Stomach (tissue), 4 donors: ENCODE measurements around the gene TP53TG3D.
"Not testable (repeated sequence)": the region's sequence is repeated elsewhere in the genome, so short reads cannot be mapped to it uniquely, and the experiment has no call there.

Source experiments
- POLR2AphosphoS5 ChIP-seq, 3 donors: sonication (generic); formaldehyde crosslinking; IDR thresholded peaks; one replicate each; pipeline ENCODE4 v1.6.1; 2016; ENCODE audit warnings: antibody characterized with exemption in 3 of 3
- TF ChIP-seq, protein P1 (sequence below), 7 experiments: fragments of 450-650 bp in 4 of 7; fragments of 200-600 bp in 3 of 7; sonication (generic) in 3 of 7; IDR thresholded peaks; one replicate each; pipeline ENCODE4 v1.5.1; 2016 to 2019; ENCODE audit warnings: antibody characterized with exemption in 7 of 7, control low read depth in 2 of 7, mild to moderate bottlenecking in 1 of 7

DNA sequence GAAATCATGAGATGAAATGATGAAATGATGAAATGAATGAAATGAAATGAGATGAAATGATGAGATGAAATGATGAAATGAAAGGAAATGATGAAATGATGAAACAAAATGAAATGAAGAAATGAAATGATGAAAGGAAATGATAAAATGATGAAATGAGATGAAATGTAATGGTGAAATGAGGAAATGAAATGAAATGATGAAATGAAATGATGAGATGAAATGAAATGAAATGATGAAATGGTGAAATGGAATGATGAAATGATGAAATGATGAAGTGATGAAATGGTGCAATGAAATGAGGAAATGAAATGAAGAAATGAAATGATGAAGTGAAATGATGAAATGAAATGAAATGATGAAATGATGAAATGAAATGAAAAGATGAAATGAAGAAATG, 29.9 kb downstream of the TP53TG3D start:
- not testable (repeated sequence) for TF ChIP-seq POLR2AphosphoS5 (IDR thresholded peaks at IDR 0.05)
- TF ChIP-seq, protein P1, sequence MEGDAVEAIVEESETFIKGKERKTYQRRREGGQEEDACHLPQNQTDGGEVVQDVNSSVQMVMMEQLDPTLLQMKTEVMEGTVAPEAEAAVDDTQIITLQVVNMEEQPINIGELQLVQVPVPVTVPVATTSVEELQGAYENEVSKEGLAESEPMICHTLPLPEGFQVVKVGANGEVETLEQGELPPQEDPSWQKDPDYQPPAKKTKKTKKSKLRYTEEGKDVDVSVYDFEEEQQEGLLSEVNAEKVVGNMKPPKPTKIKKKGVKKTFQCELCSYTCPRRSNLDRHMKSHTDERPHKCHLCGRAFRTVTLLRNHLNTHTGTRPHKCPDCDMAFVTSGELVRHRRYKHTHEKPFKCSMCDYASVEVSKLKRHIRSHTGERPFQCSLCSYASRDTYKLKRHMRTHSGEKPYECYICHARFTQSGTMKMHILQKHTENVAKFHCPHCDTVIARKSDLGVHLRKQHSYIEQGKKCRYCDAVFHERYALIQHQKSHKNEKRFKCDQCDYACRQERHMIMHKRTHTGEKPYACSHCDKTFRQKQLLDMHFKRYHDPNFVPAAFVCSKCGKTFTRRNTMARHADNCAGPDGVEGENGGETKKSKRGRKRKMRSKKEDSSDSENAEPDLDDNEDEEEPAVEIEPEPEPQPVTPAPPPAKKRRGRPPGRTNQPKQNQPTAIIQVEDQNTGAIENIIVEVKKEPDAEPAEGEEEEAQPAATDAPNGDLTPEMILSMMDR (IDR thresholded peaks at IDR 0.05) = not testable (repeated sequence)
